Right renal pelvis (tissue), 4 donors: ENCODE results near the gene ASB13. TPM values are rescaled to one million over a fixed set of nuclear protein-coding genes. Genes with fewer than 3 reads are reported as not detected.
"Not testable (repeated sequence)": the region's sequence is repeated elsewhere in the genome, so short reads cannot be mapped to it uniquely, and the experiment has no call there.

Experiments used
- DNase-seq, 4 donors: peaks; one replicate each; pipeline ENCODE4 v3.0.0-alpha.2; 2013; ENCODE audit warnings: low read depth in 4 of 4, low spot score in 3 of 4, missing footprints in 1 of 4
- polyA plus RNA-seq, 4 donors: library from polyadenylated mRNA; unstranded; fragments of 120-200 nt; gene quantifications; one replicate each; pipeline ENCODE4 v1.2.1, GENCODE V29; 2013; ENCODE audit not compliant: insufficient read length in 4 of 4

Gene ASB13
- polyA plus RNA-seq, 4 donors = 24.9 to 27.1 (median 26.2) TPM

DNA sequence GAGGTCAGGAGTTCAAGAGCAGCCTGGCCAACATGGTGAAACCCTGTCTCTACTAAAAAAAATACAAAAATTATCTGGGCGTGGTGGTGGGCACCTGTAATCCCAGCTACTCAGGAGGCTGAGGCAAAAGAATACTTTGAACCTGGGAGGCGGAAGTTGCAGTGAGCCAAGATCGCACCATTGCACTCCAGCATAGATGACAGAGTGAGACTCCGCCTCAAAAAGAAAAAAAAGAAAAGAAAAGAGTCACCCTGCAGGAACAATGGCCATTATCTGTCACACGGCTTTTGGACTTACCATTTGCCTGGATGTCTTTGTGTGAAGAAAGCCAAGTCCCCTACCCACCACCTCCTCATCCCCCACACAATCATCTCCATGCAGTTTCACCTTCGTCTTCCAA is 73.0 kb downstream of the ASB13 start:
- DNase-seq = not testable (repeated sequence)

DNA sequence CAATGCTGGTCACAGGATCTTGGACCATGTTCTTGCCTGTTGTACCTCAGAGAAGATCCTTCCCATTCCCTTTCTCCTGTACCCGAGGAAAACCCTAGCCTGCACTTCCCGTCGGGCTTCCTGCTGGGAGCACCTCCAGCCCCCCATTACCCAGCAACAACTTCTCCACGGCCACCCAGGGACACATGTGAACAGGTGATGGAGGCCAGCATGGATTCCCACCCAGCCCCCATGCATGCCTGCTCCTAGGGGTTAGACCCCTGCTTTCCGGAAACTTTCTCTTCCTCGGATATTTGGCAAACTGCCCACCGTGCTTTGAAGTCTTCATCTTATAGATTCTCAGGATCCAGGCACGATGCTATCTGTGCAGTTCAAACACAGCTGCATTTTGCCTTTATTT is 74.3 kb downstream of the ASB13 start:
- no peak for DNase-seq

DNA sequence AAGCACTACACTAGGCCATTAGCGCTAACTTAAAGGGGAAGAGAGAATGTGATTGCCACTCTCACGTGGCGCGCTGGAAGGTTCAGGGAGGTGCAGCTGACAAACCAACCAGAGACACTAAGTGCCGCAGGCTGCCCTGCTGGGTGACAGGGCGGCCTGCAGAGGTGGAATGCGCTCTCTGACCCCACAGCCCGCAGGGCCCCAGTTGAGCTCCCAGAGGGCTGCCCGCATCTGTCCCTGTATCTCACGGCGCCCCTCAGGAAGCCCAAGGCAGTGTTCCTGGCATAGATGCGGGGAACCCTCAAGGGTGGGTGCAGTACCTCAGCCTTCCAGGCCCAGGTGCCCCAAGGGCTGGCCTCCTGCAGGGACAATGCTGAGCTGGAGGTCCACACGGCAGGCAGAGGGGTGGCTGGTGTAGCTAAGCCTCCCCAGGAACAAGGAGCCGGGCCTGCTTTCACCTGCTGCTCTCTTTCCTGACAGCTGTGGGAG is 75.0 kb downstream of the ASB13 start:
- DNase-seq = no peak

DNA sequence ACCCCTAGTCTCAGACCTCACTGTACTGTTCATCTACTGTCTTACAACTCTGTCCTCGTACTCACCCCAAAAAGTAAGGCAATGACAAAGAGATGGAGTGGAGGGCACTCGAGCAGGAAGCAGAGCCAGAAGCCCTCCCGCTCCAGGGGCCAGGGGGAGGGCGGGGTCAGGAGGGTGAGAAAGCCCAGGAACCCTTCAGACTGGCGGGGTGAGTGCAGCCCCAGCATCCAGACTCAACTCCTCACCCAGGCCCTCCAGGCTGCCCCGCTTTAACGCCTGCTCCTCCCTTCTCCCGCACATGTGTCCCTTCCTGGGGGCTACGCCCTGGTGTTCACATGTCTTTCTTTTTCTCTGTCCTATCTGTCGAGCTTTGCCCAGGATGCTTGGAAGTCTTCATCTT is 75.6 kb downstream of the ASB13 start:
- DNase-seq = no peak

DNA sequence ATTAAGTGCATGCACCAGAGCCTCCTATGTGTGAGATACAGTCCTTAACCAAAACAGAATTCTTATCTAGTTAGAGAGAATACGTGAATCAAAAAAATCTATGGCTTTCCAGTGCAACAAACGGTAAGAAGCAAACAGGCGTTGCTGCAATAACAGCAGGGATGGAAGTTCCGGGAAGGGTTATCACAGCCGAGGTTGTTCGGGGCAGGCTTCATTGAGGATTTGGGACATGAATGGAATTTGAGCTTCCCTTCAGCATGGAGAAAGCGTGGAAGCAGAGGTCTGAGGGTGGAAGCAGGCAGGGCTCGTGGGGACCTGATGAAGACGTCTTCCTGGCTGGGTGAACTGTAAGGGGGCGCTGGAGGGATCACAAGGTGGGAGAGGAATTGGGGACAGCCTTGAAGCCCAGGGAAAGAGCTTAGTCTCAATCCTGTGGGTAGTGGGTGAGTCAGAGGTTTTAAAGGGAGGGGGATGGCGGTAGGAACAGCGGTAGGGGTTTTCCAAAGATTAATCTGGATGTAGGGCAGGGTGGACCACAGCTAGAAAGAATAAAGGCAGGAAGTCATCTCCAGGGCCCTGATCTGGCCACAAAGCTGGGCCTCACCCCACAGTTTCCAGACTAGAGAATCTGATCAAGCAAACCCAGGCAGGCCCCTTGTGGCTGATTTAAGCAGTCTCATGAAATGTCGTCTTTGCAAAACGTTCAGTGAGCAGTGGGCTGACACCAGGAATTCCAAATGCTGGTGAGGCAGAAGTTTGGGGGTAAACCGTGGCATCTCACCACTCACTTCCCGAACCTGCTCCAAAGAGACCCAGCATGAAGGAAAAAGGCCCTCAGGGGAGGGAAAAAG is 76.5 kb downstream of the ASB13 start:
- no peak for DNase-seq

DNA sequence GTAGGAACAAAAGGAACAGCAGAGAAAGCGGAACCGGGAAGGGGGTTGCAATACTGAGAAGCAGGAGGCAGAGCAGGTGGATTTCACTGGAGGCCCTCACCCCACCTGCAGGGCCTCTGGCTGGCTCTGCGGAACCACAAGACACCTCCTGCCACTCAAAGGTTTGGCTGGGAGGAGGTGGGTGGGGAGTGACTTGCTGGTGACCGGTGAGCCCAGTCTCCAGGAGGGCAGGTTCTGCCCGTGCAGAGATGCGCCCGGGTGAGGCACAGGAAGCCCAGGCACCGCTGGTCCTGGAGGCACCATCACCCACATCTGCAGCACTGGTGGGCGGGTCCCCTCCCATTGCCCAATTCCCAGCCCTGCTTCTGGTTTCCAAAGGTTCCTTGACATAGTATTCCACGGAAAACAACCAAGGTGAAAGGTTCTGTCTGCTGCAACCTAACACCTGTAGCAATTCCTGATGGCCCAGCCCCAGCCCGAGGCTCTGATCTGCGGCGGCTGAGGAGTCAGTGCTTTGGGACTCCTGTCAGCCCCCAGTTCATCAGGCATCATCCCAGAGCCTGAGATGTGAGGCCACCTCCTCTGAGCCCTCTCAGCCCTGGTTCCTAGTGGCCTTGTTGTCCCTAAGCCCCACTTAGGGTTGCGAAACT is 77.3 kb downstream of the ASB13 start:
- no peak for DNase-seq

Other genes starting within 250 kb of the ASB13 start
- gene CALML5, start 167.0 kb downstream of the ASB13 start, polyA plus RNA-seq = not detected
- under 1 TPM in 1 of 4 donors, not detected in 3; 0.19 TPM for gene CALML3, start 141.6 kb downstream of the ASB13 start, polyA plus RNA-seq
- gene TASOR2, start 18.2 kb upstream of the ASB13 start, polyA plus RNA-seq = 10 to 100 TPM; 31.4 to 41.6 (median 38.0) TPM
- 100 to 1,000 TPM; 268 to 368 (median 353) TPM for gene GDI2, start 146.8 kb upstream of the ASB13 start, polyA plus RNA-seq
- 10 to 100 TPM in 1 of 4 donors, 1 to 10 TPM in 3; 9.2 to 10.7 (median 9.8) TPM for gene ANKRD16, start 223.3 kb upstream of the ASB13 start, polyA plus RNA-seq
- gene FBH1, start 223.6 kb upstream of the ASB13 start, polyA plus RNA-seq = 10 to 100 TPM; 66.9 to 71.6 (median 67.1) TPM